Testis (tissue), 3 donors: ENCODE results near the gene ZBTB21. TPM values are rescaled to one million over a fixed set of nuclear protein-coding genes. Genes with fewer than 3 reads are reported as not detected.

Experiments
- DNase-seq: peaks from one replicate; pipeline ENCODE4 v3.0.0-alpha.2; 2019
- H3K27ac ChIP-seq, 2 donors: fragments of 200-600 bp; sonication (generic); one replicate each; pipeline ENCODE4 v1.5.1; 2019
- H3K27me3 ChIP-seq: fragments of 200-600 bp; sonication (generic); one replicate; pipeline ENCODE4 v1.5.1; 2019
- H3K36me3 ChIP-seq: fragments of 200-600 bp; sonication (generic); one replicate; pipeline ENCODE4 v1.5.1; 2017; ENCODE audit warnings: low read depth; ENCODE audit errors: missing control alignments
- H3K4me1 ChIP-seq: fragments of 200-600 bp; sonication (generic); one replicate; pipeline ENCODE4 v1.5.1; 2019
- H3K4me3 ChIP-seq, 2 donors: fragments of 200-600 bp; sonication (generic); one replicate each; pipeline ENCODE4 v1.5.1; 2017 to 2019
- H3K9me3 ChIP-seq: fragments of 200-600 bp; sonication (generic); one replicate; pipeline ENCODE4 v1.5.1; 2017
- CTCF ChIP-seq, 3 experiments: fragments of 450-650 bp in 2 of 3; fragments of 200-600 bp in 1 of 3; sonication (generic) in 1 of 3; IDR thresholded peaks; one replicate each; pipeline ENCODE4 v1.5.1; 2016 to 2019; ENCODE audit warnings: antibody characterized with exemption in 3 of 3, mild to moderate bottlenecking in 2 of 3, moderate library complexity in 1 of 3
- POLR2A ChIP-seq: fragments of 450-650 bp; IDR thresholded peaks from one replicate; pipeline ENCODE4 v1.6.1; 2017; ENCODE audit warnings: antibody characterized with exemption, mild to moderate bottlenecking, moderate library complexity
- WGBS, 2 donors: methylation state at CpG; one replicate each; pipeline ENCODE4 v1.1.5; 2018; 5-methylcytosine and 5-hydroxymethylcytosine counted together
- intact Hi-C: fragments of 100-400 bp; cut with DNase I; formaldehyde crosslinking; loops from one replicate; pipeline ENCODE4 v1.15.1; 2023; ENCODE audit warnings: low total_unique reads
- polyA plus RNA-seq: library from polyadenylated mRNA; stranded (reverse); fragments of 350-450 nt; fragmentation: Illumina TruSeq; extraction: RNeasy Lipid Tissue Mini Kit (QIAGEN cat#74804); gene quantifications from one replicate; pipeline ENCODE4 v1.2.3, GENCODE V29; 2014; ENCODE audit warnings: low read depth, low replicate concordance; ENCODE audit not compliant: insufficient read depth
- total RNA-seq, 2 donors: library from RNA; depleted of rRNA; stranded (reverse); fragments of >200 nt; gene quantifications; one replicate each; pipeline ENCODE4 v1.2.3, GENCODE V29; 2016

ZBTB21 gene
- total and polyA plus RNA-seq, 3 donors from 2014 or later = 18.1 to 30.9 (median 26.3) TPM

DNA sequence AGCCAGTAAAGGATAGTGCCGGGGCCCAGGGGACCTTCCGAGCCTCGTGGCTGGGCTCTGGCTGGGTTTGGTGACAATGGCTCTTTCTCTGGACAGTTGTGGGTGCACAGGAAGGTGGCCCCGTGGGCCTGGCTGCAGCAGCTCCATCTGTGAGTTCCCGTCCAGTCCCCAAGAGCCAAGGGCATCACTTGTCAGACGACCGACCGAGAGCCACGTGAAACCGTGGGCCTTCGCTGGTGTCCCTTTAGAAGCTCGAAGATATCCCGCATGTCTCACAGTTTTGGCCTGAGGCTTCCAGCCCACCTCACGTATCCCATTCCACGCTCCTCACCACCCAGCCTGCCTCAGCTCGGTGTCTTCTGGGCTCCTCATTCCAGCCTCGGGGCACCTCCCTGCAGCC lies 33.8 kb upstream of the ZBTB21 start:
- H3K4me3 ChIP-seq = no peak overlapping the region
- H3K27me3 ChIP-seq = no peaks in the 10 kb centered on the region
- intact Hi-C loops = no loop called here
- TF ChIP-seq POLR2A (no peak), CTCF (IDR thresholded peaks at IDR 0.05) (no peak)
- no peak for DNase-seq
- 93 to 95% methylated on average over 15 to 17 of the region's 17 CpGs for WGBS, 2 donors
- H3K9me3 ChIP-seq = no peaks in the 10 kb centered on the region
- no peak overlapping the region for H3K27ac ChIP-seq
- H3K4me1 ChIP-seq = peaks cover 2% of the 10 kb centered on the region
- H3K36me3 ChIP-seq = no peaks in the 10 kb centered on the region

DNA sequence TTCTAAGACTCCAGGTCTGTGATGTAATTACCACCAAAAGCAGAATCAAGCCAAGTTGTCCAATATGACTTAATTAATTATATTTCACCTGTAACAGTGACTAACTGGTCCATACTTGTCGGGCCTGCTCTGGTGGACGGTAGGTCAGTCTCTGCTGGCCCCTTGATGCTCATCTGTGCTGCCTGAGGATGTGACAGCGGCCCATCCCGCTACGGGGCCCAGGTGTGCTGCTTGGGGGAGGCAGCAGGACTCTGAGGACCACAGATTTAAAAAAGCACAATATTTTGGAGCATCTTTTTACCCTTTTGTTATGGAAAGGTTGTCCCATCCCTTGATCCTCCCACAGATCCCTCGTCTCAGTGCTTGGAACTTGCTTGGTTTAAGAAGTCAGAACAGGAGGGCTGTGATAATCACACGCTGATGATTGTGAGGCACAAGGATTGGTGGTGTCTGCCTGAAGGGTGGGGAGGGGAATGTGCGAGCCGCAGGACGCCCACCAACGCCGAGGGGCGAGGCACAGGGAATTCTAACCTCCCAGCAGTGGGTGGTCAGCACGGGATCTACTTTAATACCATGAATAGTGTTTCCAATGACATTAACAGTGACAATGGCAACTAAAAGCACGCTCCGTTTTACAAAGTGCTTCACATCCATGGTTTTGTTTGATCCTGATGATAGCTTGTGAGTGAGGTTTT lies 33.2 kb upstream of the ZBTB21 start:
- TF ChIP-seq POLR2A = no peak
- TF ChIP-seq CTCF (IDR thresholded peaks at IDR 0.05) = no peak
- Histone ChIP-seq H3K27me3 (no peaks in the 10 kb centered on the region), H3K27ac (no peak overlapping the region), H3K36me3 (no peaks in the 10 kb centered on the region), H3K9me3 (no peaks in the 10 kb centered on the region), H3K4me1 (peaks cover 2% of the 10 kb centered on the region), H3K4me3 (no peak overlapping the region)
- intact Hi-C loops = no loop called here
- WGBS, 2 donors = 88 to 89% methylated on average over 16 of the region's 16 CpGs
- DNase-seq = no peak

- Histone ChIP-seq H3K4me3 (no peak overlapping the region), H3K4me1 (peaks cover 2% of the 10 kb centered on the region), H3K36me3 (no peaks in the 10 kb centered on the region), H3K27ac (no peak overlapping the region), H3K27me3 (no peaks in the 10 kb centered on the region), H3K9me3 (no peaks in the 10 kb centered on the region)
- no peak for DNase-seq
- 73 to 83% methylated on average over 9 of the region's 9 CpGs for WGBS, 2 donors
- TF ChIP-seq POLR2A (no peak), CTCF (IDR thresholded peaks at IDR 0.05) (no peak)
- intact Hi-C loops = no loop called here
Measured at GRCh38 chr21:42042651-42043050, 32.5 kb upstream of the ZBTB21 start.

GRCh38 chr21:42041711-42042110 lies 31.6 kb upstream of the ZBTB21 start:
- H3K4me3 ChIP-seq = no peak overlapping the region
- no peaks in the 10 kb centered on the region for H3K9me3 ChIP-seq
- 80% methylated on average over 4 of the region's 4 CpGs; no CpG with 5 or more reads in 1 of the 2 donors for WGBS, 2 donors
- H3K27me3 ChIP-seq = no peaks in the 10 kb centered on the region
- no peak for DNase-seq
- H3K36me3 ChIP-seq = no peaks in the 10 kb centered on the region
- H3K27ac ChIP-seq = no peak overlapping the region
- intact Hi-C loops = no loop called here
- peaks cover 2% of the 10 kb centered on the region for H3K4me1 ChIP-seq
- TF ChIP-seq CTCF (IDR thresholded peaks at IDR 0.05) (no peak), POLR2A (no peak)

DNA sequence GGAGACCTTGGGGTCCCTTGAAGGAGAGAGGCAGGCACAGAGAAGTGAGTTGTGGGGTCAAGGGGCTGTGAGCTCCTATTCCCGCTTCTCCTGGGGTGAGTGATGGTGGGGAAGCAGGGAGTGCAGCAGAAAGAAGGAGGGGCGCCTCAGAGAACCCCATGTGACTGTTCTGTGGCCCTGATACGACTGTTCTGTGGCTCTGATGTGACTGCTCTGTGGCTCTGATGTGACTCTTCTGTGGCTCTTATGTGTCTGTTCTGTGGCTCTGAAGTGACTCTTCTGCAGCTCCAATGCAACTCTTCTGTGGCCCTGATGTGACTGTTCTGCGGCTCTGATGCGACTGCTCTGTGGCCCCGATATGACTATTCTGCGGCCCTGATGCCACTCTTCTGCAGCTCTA lies 31.1 kb upstream of the ZBTB21 start:
- Histone ChIP-seq H3K9me3 (no peaks in the 10 kb centered on the region), H3K27me3 (no peaks in the 10 kb centered on the region), H3K4me1 (peaks cover 2% of the 10 kb centered on the region), H3K36me3 (no peaks in the 10 kb centered on the region), H3K4me3 (no peak overlapping the region), H3K27ac (no peak overlapping the region)
- DNase-seq = no peak
- no peak for TF ChIP-seq POLR2A
- no peak for TF ChIP-seq CTCF (IDR thresholded peaks at IDR 0.05)
- intact Hi-C loops = no loop called here
- 95 to 96% methylated on average over 4 to 7 of the region's 7 CpGs for WGBS, 2 donors
